SK-N-SH (cell line): ENCODE measurements around the gene ATP6V0A1. TPM values are rescaled to one million over a fixed set of nuclear protein-coding genes. Genes with fewer than 3 reads are reported as not detected.

ENCODE experiments used
- CHD2 ChIP-seq: fragments of 150-350 bp; IDR thresholded peaks from 2 replicates; pipeline ENCODE4 v1.6.1; 2018; ENCODE audit warnings: low read length; ENCODE audit not compliant: partially characterized antibody
- FOSL2 ChIP-seq: IDR thresholded peaks from 2 replicates; pipeline ENCODE4 v1.4.0; 2012; ENCODE audit warnings: low read depth, mild to moderate bottlenecking, moderate library complexity, borderline replicate concordance
- FOXJ3 ChIP-seq: sonication (generic); formaldehyde crosslinking; IDR thresholded peaks from 2 replicates; pipeline ENCODE4 v1.5.1; 2020; ENCODE audit warnings: mild to moderate bottlenecking, missing genetic modification reagents
- FOXM1 ChIP-seq: IDR thresholded peaks from 2 replicates; pipeline ENCODE4 v1.4.0; 2012; ENCODE audit warnings: low read depth, mild to moderate bottlenecking
- GABPA ChIP-seq: IDR thresholded peaks from 2 replicates; pipeline ENCODE4 v1.4.0; 2012; ENCODE audit warnings: low read depth, mild to moderate bottlenecking
- GATA2 ChIP-seq: sonication (generic); formaldehyde crosslinking; IDR thresholded peaks from 2 replicates; pipeline ENCODE4 v1.5.0; 2020; ENCODE audit warnings: mild to moderate bottlenecking, missing genetic modification reagents
- MEF2A ChIP-seq: IDR thresholded peaks from 2 replicates; pipeline ENCODE4 v1.4.0; 2012; ENCODE audit warnings: low read depth, borderline replicate concordance
- MXI1 ChIP-seq: IDR thresholded peaks from 2 replicates; pipeline ENCODE4 v1.6.1; 2012; ENCODE audit warnings: mild to moderate bottlenecking, low read depth, low read length, improper control_type of control experiment
- NFIC ChIP-seq: IDR thresholded peaks from 2 replicates; pipeline ENCODE4 v1.4.0; 2012; ENCODE audit warnings: borderline replicate concordance
- POLR2AphosphoS5 ChIP-seq: IDR thresholded peaks from 2 replicates; pipeline ENCODE4 v1.6.1; 2012; ENCODE audit warnings: low read depth, low read length
- RCOR1 ChIP-seq: fragments of 150-350 bp; IDR thresholded peaks from 2 replicates; pipeline ENCODE4 v1.6.1; 2017; ENCODE audit warnings: antibody characterized with exemption, low read length
- RXRA ChIP-seq: IDR thresholded peaks from 2 replicates; pipeline ENCODE4 v1.4.0; 2012; ENCODE audit warnings: low read depth, mild to moderate bottlenecking, borderline replicate concordance
- SMC3 ChIP-seq: IDR thresholded peaks from 2 replicates; pipeline ENCODE4 v1.6.1; 2012; ENCODE audit warnings: low read depth, low read length, improper control_type of control experiment
- TAF1 ChIP-seq: IDR thresholded peaks from 2 replicates; pipeline ENCODE4 v1.6.1; 2012; ENCODE audit warnings: low read depth, mild to moderate bottlenecking, low read length, moderate library complexity, borderline replicate concordance
- YY1 ChIP-seq: IDR thresholded peaks from 2 replicates; pipeline ENCODE4 v1.4.0; 2012; ENCODE audit warnings: low read depth, mild to moderate bottlenecking
- polyA plus RNA-seq, 3 experiments: library from polyadenylated mRNA; depleted of rRNA; stranded (reverse); fragments of >200 nt; gene quantifications; 2 replicates each; pipeline ENCODE4 v1.2.3, GENCODE V29; 2012
- TF ChIP-seq, protein P1 (sequence below): IDR thresholded peaks from 2 replicates; pipeline ENCODE4 v1.6.1; 2012; ENCODE audit warnings: mild to moderate bottlenecking, low read depth, low read length, moderate library complexity
- TF ChIP-seq, protein P2 (sequence below): fragments of 200-600 bp; sonication (generic); IDR thresholded peaks from 2 replicates; pipeline ENCODE4 v1.6.1; 2017; ENCODE audit warnings: antibody characterized with exemption, mild to moderate bottlenecking, moderate library complexity
- TF ChIP-seq, protein P3 (sequence below): fragments of 150-350 bp; IDR thresholded peaks from 2 replicates; pipeline ENCODE4 v1.6.1; 2016; ENCODE audit warnings: mild to moderate bottlenecking, low read depth, low read length
- TF ChIP-seq, protein P4 (sequence below): fragments of 150-350 bp; IDR thresholded peaks from 2 replicates; pipeline ENCODE4 v1.6.1; 2017; ENCODE audit warnings: antibody characterized with exemption, low read length, low read depth, borderline replicate concordance
- TF ChIP-seq, protein P5 (sequence below): IDR thresholded peaks from 2 replicates; pipeline ENCODE4 v1.4.0; 2012; ENCODE audit warnings: low read depth

ATP6V0A1 gene
- polyA plus RNA-seq, 1 of the 3 experiments (the other 2 are of a cell fraction): 31.7 TPM

DNA sequence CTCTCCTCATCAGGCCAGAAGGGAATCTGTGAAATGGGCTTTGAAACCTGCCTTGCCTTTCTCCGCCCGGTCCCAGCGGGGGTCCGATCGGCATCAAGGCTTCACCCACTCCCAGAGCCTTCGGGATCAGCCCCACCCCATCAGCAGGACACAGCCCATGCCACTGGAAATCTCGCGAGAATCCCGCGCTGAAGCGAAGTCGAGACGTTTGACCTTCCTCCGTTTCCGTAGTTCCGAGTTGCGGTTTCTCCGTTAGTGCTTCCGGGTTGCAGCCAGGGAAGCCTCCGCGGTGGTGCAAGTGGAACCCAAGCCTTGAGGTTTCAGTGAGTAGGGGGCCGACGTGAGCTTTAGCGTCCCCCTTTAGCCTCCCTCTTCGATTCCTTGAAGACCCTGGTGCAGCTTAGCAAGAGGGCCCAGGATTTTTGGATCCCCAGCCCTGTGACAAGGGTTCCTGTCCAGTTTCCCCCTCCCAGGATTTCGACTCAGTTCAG is 103.3 kb downstream of the ATP6V0A1 start, which contains the start of gene COASY (continued):
- TF ChIP-seq, protein P1, sequence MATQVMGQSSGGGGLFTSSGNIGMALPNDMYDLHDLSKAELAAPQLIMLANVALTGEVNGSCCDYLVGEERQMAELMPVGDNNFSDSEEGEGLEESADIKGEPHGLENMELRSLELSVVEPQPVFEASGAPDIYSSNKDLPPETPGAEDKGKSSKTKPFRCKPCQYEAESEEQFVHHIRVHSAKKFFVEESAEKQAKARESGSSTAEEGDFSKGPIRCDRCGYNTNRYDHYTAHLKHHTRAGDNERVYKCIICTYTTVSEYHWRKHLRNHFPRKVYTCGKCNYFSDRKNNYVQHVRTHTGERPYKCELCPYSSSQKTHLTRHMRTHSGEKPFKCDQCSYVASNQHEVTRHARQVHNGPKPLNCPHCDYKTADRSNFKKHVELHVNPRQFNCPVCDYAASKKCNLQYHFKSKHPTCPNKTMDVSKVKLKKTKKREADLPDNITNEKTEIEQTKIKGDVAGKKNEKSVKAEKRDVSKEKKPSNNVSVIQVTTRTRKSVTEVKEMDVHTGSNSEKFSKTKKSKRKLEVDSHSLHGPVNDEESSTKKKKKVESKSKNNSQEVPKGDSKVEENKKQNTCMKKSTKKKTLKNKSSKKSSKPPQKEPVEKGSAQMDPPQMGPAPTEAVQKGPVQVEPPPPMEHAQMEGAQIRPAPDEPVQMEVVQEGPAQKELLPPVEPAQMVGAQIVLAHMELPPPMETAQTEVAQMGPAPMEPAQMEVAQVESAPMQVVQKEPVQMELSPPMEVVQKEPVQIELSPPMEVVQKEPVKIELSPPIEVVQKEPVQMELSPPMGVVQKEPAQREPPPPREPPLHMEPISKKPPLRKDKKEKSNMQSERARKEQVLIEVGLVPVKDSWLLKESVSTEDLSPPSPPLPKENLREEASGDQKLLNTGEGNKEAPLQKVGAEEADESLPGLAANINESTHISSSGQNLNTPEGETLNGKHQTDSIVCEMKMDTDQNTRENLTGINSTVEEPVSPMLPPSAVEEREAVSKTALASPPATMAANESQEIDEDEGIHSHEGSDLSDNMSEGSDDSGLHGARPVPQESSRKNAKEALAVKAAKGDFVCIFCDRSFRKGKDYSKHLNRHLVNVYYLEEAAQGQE: peak; percentile 62; the same call in 1 of the 2 replicates
- TF ChIP-seq RXRA: no peak
- peak; percentile 100 for TF ChIP-seq CHD2
- TF ChIP-seq, protein P2, sequence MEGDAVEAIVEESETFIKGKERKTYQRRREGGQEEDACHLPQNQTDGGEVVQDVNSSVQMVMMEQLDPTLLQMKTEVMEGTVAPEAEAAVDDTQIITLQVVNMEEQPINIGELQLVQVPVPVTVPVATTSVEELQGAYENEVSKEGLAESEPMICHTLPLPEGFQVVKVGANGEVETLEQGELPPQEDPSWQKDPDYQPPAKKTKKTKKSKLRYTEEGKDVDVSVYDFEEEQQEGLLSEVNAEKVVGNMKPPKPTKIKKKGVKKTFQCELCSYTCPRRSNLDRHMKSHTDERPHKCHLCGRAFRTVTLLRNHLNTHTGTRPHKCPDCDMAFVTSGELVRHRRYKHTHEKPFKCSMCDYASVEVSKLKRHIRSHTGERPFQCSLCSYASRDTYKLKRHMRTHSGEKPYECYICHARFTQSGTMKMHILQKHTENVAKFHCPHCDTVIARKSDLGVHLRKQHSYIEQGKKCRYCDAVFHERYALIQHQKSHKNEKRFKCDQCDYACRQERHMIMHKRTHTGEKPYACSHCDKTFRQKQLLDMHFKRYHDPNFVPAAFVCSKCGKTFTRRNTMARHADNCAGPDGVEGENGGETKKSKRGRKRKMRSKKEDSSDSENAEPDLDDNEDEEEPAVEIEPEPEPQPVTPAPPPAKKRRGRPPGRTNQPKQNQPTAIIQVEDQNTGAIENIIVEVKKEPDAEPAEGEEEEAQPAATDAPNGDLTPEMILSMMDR: no peak
- TF ChIP-seq GATA2 (CRISPR knock-in tag): no peak
- TF ChIP-seq, protein P3, sequence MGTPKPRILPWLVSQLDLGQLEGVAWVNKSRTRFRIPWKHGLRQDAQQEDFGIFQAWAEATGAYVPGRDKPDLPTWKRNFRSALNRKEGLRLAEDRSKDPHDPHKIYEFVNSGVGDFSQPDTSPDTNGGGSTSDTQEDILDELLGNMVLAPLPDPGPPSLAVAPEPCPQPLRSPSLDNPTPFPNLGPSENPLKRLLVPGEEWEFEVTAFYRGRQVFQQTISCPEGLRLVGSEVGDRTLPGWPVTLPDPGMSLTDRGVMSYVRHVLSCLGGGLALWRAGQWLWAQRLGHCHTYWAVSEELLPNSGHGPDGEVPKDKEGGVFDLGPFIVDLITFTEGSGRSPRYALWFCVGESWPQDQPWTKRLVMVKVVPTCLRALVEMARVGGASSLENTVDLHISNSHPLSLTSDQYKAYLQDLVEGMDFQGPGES: no peak
- no peak for TF ChIP-seq FOSL2
- no peak for TF ChIP-seq NFIC
- no peak for TF ChIP-seq FOXJ3 (CRISPR knock-in tag)
- TF ChIP-seq, protein P4, sequence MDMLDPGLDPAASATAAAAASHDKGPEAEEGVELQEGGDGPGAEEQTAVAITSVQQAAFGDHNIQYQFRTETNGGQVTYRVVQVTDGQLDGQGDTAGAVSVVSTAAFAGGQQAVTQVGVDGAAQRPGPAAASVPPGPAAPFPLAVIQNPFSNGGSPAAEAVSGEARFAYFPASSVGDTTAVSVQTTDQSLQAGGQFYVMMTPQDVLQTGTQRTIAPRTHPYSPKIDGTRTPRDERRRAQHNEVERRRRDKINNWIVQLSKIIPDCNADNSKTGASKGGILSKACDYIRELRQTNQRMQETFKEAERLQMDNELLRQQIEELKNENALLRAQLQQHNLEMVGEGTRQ: no peak
- no peak for TF ChIP-seq SMC3
- peak; percentile 92 for TF ChIP-seq GABPA
- no peak for TF ChIP-seq MEF2A
- peak; percentile 88 for TF ChIP-seq POLR2AphosphoS5
- peak; percentile 58; the same call in 1 of the 2 replicates for TF ChIP-seq YY1
- no peak; the same call in 1 of the 2 replicates for TF ChIP-seq RCOR1
- no peak for TF ChIP-seq FOXM1
- TF ChIP-seq TAF1: peak; percentile 90
- TF ChIP-seq, protein P5, sequence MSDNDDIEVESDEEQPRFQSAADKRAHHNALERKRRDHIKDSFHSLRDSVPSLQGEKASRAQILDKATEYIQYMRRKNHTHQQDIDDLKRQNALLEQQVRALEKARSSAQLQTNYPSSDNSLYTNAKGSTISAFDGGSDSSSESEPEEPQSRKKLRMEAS: peak; percentile 87
- peak; percentile 85; the same call in 1 of the 2 replicates for TF ChIP-seq MXI1
